ENCODE results near the gene PTPRN2.
"Not testable (repeated sequence)": the region's sequence is repeated elsewhere in the genome, so short reads cannot be mapped to it uniquely, and the experiment has no call there.

The PTPRN2 gene

GRCh38 chr7:157847756-157848487 is 739.7 kb downstream of the PTPRN2 start:
- DNase-seq, result not testable (repeated sequence)

- not testable (repeated sequence) for DNase-seq
Measured at GRCh38 chr7:157846746-157847145, 740.9 kb downstream of the PTPRN2 start.

GRCh38 chr7:157846271-157846670 is 741.4 kb downstream of the PTPRN2 start:
- DNase-seq, result no peak

GRCh38 chr7:157845203-157845835 is 742.3 kb downstream of the PTPRN2 start:
- no peak for DNase-seq

- no peak for DNase-seq
Measured at GRCh38 chr7:157844611-157845010, 743.0 kb downstream of the PTPRN2 start.

GRCh38 chr7:157844141-157844540 is 743.5 kb downstream of the PTPRN2 start:
- no peak for DNase-seq

GRCh38 chr7:157843336-157844140 is 744.1 kb downstream of the PTPRN2 start:
- no peak for DNase-seq

GRCh38 chr7:157841773-157842370 is 745.8 kb downstream of the PTPRN2 start:
- no peak for DNase-seq

- DNase-seq, result no peak
Measured at GRCh38 chr7:157840914-157841772, 746.5 kb downstream of the PTPRN2 start.

GRCh38 chr7:157840174-157840913 is 747.3 kb downstream of the PTPRN2 start:
- no peak for DNase-seq

GRCh38 chr7:157839672-157840167 is 747.9 kb downstream of the PTPRN2 start:
- no peak for DNase-seq

GRCh38 chr7:157839226-157839625 is 748.4 kb downstream of the PTPRN2 start:
- DNase-seq, result no peak

- DNase-seq, result no peak
Measured at GRCh38 chr7:157837561-157837960, 750.1 kb downstream of the PTPRN2 start.

GRCh38 chr7:157837047-157837446 is 750.6 kb downstream of the PTPRN2 start:
- no peak for DNase-seq

- DNase-seq, result no peak
Measured at GRCh38 chr7:157834501-157835163, 753.0 kb downstream of the PTPRN2 start.

GRCh38 chr7:157832866-157833607 is 754.6 kb downstream of the PTPRN2 start:
- DNase-seq, result no peak

- DNase-seq, result no peak
Measured at GRCh38 chr7:157832421-157832820, 755.2 kb downstream of the PTPRN2 start.

- no peak for DNase-seq
Measured at GRCh38 chr7:157832006-157832405, 755.6 kb downstream of the PTPRN2 start.

- DNase-seq, result no peak
Measured at GRCh38 chr7:157831143-157831905, 756.3 kb downstream of the PTPRN2 start.
